AG20443 (cell line): Measurements from ENCODE around the gene EPN2.

Experiments used
- DNase-seq: peaks from one replicate; pipeline ENCODE4 v3.0.0; 2012; ENCODE audit warnings: low spot score, mixed read lengths

The EPN2 gene

DNA sequence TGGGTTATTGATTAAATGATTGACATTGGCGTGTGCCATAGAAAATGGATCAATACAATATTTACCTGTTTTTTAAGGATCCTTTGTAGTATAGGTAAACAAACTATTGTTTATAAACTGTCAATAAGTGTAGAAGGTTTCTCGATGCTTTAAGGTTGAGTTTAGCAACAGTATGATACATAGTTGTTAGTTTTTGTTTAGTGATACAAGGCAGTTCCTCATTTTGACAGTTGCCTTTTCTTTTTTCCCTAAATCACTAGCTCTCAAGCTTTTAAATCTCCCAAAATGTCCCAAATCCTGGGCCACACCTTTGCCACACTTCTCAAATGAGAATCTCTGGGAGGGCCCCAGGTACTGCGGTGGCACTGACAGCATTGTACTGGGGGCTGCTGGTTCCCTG is 57.3 kb downstream of the EPN2 start:
- DNase-seq, result no peak

DNA sequence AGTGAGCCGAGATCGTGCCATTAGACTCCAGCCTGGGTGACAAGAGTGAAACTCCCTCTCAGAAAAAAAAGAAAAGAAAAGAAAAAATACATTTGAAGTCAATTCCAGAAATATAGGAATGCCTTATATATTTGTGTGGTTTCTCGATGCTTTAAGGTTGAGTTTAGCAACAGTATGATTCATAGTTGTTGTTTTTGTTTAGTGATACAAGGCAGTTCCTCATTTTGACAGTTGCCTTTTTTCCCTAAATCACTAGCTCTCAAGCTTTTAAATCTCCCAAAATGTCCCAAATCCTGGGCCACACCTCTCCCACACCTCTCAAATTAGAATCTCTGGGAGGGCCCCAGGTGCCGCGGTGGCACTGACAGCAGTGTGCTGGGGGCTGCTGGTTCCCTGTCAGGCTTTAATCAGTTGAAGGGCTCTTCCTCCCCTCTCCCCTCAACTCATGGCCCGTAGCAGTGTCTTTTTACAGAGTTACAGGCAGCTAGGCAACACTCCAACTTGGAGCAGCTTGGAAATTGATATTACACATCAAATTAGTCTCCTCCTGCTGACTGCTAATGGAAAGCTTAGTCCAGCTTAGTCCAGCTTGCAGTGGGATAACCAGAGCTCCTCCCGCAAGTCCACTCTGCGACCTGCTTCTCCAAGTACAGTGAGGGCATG is 58.4 kb downstream of the EPN2 start:
- no peak for DNase-seq

DNA sequence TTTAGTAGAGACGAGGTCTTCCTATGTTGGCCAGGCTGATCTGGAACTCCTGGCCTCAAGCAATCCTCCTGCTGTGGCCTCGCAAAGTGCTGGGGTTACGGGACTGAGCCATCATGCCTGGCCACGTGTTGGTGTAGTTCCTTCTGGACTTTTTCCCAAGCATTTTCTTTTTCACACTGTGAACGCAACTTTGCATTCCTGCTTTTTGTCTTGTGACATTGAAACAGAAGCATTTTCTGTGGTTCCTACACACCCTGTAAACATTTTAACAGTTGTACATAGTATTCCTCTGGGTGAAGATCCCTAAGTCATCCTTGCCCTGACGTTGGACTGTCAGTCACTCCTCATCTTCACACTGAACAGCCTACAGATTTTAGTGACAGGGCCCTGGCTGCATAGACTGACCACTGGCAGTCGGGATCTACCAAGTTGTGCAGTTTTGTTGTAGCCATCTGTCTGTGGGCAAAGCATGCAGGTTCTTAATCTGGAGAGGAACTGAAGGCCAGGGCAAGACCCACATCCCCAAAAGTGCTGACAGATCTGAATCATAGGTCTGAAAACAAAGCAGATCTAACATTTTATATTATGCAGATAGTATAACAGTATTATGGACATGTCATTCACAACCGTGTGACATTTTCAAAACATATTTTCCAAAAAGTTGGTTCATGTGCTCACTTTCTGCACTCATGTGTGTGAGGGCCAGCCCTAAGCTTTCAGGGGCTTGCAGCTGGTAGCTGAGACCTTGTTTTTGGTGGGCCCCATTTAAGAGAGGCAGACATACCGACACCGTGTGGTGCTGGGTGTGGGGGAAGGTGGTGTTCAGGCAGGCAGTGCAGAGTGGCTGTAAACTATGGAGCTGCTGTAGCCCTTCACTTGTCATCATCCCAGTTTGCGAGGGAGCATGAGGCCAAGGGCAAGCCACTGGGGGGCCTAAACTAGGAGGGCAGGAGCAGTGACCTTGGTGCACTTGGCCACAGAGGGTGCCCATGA is 59.9 kb downstream of the EPN2 start:
- no peak for DNase-seq

DNA sequence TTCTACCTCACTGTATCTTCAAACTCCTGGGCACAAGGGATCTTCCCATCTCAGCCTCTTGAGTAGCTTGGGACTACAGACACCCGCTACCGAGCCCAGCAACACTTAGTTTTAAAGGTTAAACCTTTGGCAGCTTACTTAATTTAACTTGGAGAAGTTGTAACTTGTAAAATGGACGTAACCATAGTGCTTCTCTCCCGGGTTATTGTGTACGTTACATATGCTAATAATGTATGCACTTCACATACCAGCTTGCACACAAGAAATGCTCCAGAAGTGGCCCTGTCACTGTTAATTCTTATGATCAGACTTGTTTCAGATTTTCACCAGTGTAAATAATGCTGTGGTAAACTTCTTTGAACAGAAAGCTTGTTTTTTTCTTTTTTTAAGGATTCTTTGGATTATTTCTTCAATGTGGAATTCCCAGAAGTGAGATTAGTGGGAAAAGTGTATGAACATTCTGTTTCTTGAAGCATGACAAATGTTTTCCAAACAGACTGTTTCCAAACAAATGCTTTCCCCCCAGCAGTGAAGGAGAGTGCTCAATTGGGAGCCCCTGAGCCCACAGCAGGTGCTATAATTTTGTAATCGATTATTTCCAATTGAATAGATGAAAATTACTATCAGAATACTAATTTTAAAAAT is 61.5 kb downstream of the EPN2 start:
- no peak for DNase-seq

DNA sequence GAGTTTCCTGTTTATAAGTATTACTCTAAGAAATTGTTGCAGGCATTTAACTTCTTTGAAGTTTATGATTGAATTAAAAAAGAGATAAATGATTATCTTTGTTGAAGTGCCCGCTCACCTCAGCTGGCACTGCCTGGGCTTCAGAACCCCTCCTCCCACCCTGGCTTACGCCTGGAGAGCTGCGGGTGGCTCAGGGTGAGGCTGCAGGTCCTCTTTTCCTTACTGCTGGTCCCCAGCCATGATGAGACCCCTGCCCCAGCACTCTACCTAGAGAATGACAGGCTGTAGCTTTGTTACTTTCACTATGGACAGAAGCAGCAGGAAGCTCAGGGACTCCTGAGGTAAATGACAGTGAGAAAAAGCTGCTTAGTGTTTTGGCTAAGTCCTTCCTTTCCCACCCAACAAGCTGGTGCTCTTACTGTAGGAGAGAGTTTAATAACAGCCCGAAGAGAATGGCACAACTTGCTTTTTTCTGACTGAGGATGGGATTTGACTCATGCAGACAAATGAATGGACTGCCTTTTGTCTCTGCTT is 62.1 kb downstream of the EPN2 start:
- DNase-seq, result no peak

DNA sequence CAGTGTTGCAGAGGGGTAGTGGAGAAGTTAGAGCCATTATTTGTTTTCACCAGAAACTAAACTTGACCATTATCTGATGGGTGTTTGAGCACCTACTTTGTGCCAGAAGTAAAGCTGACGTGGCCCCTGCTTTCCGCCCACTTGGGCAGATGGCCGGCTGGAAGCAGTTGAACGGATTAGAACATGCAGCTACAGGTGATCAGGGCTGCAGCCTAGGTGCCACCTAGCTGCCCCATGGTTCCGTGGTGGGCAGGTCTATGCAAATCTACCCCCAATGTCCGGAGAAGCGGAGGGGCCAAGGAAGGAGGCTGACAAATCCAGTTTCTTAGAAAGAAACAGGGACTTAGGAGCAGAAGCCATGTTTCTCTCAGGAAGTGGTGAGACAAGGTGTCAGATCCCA is 62.7 kb downstream of the EPN2 start:
- DNase-seq, result no peak

DNA sequence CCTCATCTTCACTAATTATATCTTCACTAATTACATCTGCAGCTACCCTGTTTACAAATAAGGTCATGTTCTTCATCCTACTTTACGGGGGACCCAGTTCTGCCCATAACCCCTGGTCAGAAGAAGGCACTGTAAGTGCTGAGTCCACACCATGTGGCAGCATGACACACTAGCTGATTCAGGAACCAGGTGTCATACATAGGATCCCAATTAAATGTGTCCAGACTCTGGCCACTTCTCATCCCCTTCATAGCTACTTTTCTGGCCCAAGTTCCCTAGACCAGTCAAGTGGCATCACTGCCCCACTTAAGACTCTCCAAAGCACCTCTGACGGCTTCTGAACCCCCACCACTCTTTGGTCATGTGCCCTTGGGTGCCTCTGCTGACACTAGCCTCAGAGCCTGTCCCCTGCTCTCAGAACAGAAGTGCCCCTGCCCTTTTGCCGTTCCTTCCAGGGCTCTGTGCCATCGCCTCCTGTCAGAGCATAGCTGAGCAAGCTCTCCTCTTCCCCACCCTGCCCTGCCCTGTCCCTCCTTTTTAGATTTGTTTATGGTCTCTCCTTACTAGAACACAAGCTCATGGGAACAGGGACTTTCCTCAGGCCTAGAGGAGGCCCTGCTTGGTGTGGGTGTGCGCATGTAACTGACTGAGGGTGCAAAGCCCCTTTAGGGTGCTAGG is 64.2 kb downstream of the EPN2 start:
- no peak for DNase-seq

DNA sequence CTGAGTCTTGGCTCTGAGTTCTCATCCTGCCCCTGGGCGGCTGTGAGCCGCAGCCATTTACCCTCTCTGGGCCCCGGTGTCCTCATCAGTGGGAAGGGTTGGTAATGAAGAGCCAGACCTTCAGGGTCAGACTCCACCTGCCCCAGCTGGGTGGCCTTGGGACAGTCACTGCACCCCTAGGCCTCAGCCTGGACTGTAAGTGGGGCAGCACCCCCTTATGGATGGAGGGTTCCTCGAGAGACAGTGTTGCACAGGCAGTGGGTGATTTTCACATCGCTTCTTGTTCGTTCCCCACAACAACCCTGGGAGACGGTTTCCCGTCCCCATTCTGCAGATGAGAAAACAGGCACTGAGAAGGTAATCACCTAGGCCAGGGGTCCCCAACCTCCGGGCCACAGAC is 64.8 kb downstream of the EPN2 start:
- no peak for DNase-seq

DNA sequence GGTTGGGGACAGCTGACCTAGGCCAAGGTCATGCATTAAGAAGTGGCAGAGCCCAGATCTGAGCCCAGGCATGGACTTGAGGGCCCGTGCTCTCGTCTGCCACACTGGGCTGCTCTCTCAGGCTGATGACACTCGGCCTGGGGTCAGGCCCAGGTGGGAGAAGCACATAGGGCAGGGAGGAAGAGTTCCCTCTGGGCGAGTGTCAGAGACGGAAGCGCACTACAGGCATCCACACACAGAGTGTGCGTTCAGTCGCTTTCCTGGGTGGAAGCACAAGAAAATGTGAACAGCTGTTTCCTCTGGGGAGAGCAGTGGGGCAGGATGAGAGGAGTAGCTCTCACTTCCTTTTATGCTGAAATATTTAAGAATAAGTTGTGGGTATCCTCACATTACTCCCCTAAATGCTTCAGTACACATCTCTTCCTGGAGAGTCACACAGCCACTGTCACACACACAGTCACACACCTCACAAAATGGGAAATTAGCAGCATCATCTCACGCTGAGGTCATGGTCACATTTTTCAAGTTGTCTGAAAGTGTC is 65.7 kb downstream of the EPN2 start:
- DNase-seq, result no peak

DNA sequence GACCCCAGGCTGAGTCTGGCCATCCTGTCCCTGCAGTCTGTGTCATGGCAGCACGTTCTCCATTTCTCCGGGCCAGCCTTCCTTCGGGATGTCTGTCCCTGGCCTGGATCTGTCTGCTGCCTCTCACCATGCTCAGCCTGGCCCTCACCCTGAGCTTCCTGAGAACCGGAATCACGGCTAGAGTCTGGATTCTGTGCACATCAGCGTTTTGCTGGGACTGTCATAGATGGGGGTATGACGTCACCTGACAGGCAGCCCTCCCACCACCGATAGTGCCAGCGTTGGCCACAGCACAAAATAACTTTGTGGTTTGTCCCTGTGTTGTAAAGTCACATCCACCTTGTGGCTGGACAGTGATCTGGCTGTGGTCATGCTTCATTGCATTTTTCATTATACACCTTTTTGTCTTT is 66.2 kb downstream of the EPN2 start:
- DNase-seq, result no peak

DNA sequence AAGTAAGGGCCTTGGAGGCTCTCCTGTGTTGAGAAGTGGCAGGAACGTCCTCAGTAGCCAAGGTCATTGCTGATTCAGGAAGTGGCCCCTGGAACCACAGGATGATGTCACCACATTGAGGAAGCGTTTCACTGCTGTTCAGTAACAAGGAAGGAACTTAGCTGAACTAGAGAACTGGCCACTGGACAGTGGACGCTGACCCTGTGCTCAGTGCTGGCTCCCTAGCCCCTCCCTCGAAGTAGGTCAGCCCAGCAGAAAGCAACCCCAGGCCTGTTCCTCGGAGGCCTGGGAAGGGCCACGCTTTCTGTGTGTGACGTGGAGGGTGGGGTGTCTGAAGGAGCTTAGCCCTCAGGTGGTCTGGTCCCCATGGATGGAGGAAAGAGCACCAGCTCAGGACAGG is 67.0 kb downstream of the EPN2 start:
- DNase-seq, result peak; percentile 56

DNA sequence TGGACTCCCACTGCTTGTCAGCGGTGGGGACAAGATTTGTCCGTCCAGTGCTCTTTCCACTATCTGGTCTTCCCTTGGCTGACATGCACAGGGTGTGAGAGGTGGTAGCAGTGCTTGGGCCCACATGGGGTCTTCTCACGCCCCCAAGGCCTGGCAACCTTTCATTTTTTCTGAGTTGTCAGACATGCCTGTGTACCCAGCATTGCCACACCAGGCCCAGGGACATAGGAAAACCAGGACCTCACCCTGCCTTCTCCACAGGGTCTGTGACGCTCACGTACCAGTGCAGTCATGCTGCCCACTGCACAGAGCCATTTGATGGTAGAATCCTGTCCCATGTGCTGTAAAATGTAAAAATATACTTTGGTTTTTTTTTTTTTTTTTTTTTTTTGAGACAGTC is 67.6 kb downstream of the EPN2 start:
- no peak for DNase-seq

DNA sequence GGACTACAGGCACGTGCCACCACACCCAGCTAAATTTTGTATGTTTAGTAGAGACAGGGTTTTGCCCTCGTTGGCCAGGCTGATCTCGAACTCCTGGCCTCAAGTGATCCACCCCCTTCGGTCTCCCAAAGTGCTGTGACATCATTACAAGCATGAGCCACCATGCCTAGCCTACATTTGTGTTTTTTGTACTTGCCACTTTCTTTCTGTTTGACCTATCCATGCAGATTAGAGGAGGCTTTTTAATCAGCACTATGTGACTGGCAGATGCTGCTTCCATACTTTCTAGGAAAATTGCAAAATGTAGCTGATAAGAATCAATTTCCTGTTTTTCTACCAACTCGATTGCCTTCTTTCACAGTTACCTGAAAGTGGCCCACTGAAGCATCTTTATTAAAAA is 68.1 kb downstream of the EPN2 start:
- no peak for DNase-seq

DNA sequence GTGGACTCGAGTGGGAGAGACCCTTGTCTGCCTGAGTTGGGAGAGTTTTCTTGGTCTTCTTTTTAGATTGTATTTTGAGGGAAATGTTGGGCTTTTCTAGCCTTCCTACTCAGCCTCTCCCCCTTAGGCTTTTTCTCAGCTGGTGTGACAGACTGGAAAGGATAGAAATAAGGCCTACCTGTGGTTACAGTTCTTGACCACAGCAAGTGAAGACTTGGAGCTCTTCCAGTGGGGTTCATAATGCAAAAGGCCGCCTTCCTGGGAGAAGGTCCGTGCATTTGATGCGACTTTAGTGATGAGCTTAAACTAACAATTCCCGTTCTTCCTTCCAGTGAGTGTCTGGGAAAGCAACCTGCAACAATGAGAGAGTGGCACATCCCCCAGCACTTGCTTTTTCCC is 68.6 kb downstream of the EPN2 start:
- DNase-seq, result no peak

DNA sequence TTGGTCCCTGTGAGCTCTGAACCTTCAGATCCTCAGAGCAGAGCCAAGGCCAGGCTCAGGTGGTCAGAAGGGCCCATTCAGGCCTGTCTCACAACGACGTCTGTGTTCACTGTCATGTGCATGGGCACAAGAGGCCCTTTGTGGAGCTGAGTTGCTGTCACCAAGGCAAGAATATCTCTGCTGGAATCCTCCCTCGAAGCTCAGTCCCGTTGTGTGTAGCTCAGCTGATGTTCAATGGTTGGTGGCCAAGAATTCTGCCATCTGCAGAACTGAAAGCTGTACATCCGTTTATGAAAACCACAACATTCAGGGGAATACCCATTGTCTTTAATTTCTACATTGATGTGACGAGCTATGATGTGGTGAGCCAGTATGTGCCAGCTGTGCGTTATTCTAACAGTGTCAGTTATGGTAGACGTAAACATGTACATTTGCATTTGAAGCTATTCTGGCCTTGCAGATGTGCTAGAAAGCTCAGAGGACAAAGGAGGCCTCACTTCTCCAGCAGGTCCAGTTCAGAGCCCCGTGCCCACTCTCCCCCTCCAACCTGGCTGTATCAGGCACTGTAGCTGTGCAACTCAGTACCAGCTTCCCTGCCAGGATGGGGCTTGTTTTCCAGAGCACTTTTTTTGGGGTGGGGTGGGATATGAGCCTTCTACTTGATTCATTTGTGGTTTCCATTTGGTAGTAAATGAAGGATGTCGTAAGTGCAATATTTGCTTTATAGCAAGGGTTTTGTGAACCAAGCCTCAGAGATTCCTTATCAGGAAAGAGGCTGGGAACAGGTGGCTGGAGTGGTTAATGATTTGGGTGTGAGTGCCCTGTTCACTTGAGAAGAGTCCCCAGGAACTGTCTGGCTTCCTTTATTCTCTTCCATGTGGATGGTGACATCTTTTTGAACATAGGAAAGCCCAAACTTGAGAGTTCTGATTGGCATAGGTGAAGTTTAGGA is 69.3 kb downstream of the EPN2 start:
- no peak for DNase-seq

DNA sequence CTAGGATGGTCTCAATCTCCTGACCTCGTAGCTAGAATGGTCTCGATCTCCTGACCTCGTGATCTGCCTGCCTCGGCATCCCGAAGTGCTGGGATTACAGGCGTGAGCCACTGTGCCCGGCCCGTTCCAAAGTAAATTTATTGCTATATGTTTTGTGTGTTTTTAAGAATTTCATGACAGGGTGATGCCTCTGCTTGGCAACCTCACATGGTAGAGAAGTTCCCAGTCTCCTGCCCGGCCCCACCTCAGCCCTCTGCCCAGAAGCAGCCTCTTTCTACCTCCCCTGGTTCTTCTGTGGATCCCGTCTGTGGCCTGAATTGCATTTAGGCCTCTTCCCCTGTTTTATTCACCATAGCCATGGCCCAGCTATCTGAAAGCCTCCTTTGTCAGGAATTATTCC is 70.4 kb downstream of the EPN2 start:
- no peak for DNase-seq

DNA sequence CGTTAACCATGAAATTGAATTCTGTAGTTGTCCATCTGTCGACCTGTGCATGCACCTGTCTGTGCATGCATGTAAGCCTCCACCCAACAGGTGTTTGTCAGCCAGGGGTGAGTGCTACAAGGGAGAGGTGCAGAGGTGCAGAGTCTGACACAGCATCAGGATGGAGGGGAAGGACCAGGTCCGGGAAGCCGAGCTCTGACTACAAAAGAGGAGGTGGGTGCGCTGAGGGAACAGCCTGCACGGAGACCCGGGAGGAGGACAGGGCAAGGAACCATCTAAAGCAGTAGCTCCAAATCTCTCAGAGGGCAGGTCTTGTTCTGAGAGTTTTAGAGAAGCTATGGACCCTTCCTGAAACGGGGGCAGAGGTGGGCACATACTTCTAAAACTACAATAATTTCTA is 71.2 kb downstream of the EPN2 start:
- DNase-seq, result no peak

DNA sequence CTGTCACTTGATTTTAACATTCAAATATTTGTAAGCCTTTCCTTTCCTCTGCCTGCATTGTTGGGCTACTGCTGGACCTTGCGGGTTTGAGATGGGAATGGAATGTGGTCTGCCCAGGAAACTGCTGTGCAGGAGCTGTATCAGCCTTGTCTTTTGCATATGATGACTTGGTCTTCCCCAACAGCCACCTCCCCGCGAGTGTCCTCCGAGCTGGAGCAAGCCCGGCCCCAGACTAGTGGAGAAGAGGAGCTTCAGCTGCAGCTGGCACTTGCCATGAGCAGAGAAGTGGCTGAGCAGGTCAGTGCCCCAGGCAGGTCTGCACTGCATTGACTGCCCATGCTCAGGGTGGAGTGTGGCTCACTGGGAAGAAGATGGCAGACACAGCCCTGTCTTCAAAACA is 72.5 kb downstream of the EPN2 start:
- no peak for DNase-seq

DNA sequence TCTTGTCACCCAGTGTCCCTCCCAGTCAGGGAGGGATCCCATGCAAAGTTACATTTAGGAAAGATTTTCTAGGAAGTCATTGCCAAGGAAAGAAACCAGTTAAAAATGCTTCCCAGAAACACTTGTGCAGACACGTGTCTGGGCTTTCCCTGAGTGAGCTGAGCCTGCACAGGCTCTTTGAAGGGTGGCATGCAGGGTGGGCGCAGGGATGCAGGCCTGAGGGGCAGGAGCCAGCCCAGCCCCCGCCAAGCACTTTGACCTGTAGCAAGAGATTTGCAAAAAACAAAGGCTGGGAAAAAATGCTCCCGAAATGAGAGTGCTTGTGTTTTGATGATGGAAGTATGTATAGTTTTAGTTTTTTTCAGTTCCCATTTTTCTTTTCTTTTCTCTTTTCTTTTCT is 73.0 kb downstream of the EPN2 start:
- DNase-seq, result no peak

DNA sequence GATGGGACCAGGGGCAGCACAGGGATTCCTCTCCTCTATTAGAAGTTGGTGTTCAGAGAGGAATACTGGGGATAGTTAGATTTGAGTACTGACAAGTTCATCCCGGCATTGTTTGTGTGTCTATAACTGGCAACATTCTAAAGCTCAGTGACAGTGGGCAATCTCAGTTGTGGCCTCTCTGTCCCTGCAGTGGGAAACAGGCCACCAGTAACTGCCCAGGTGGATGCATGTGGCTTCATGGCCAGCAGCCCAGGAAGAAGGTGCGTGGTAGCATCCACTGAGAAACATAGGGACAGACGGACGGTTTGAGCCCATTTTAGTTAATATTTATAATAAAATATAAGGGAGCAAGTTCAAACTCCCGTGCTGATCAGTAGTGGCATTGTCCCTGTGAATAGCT is 73.8 kb downstream of the EPN2 start:
- DNase-seq, result no peak
